Activated CD4-positive, alpha-beta T cell treated with anti-CD3 and anti-CD28 coated beads, Interleukin-2, Interleukin-4, amounts not matched to agents 100 ng/mL and 50 ng/mL, durations not matched to agents 16 hours and 8 hours (primary cell): ENCODE measurements around the gene WDR38.
"Not testable (repeated sequence)": the region's sequence is repeated elsewhere in the genome, so short reads cannot be mapped to it uniquely, and the experiment has no call there.

Experiments
- DNase-seq: peaks from one replicate; pipeline ENCODE4 v3.0.0-alpha.2; 2020; ENCODE audit warnings: low spot score

WDR38 gene

GRCh38 chr9:124834591-124834990 is 18.7 kb upstream of the WDR38 start:
- no peak for DNase-seq

- DNase-seq = no peak
Observed at GRCh38 chr9:124835026-124835557, 18.2 kb upstream of the WDR38 start.

GRCh38 chr9:124838132-124838531 is 15.1 kb upstream of the WDR38 start:
- not testable (repeated sequence) for DNase-seq

GRCh38 chr9:124838567-124839275 is 14.5 kb upstream of the WDR38 start:
- not testable (repeated sequence) for DNase-seq

GRCh38 chr9:124839612-124840299 is 13.5 kb upstream of the WDR38 start:
- no peak for DNase-seq

- DNase-seq = no peak
Observed at GRCh38 chr9:124840300-124840833, 12.9 kb upstream of the WDR38 start.

GRCh38 chr9:124841075-124841821 is 12.0 kb upstream of the WDR38 start:
- DNase-seq = no peak

GRCh38 chr9:124843456-124844034 is 9.7 kb upstream of the WDR38 start:
- DNase-seq = no peak

- no peak for DNase-seq
Observed at GRCh38 chr9:124844291-124844690, 9.0 kb upstream of the WDR38 start.

- DNase-seq = not testable (repeated sequence)
Observed at GRCh38 chr9:124846467-124846866, 6.8 kb upstream of the WDR38 start.

- DNase-seq = no peak
Observed at GRCh38 chr9:124846969-124847368, 6.3 kb upstream of the WDR38 start.

- DNase-seq = no peak
Observed at GRCh38 chr9:124849801-124850200, 3.5 kb upstream of the WDR38 start.

GRCh38 chr9:124852121-124852828 is 985 bp upstream of the WDR38 start:
- DNase-seq = no peak

- no peak for DNase-seq
Observed at GRCh38 chr9:124853605-124854143, 414 bp downstream of the WDR38 start.

- no peak for DNase-seq
Observed at GRCh38 chr9:124854161-124854560, 901 bp downstream of the WDR38 start.

GRCh38 chr9:124854822-124855221 is 1.6 kb downstream of the WDR38 start:
- no peak for DNase-seq

GRCh38 chr9:124855566-124855943 is 2.3 kb downstream of the WDR38 start:
- no peak for DNase-seq

GRCh38 chr9:124855944-124856765 is 2.9 kb downstream of the WDR38 start:
- no peak for DNase-seq

- no peak for DNase-seq
Observed at GRCh38 chr9:124857533-124858162, 4.4 kb downstream of the WDR38 start.
